HepG2 (cell line): Measurements from ENCODE around the gene NDOR1.

Experiments used
- CTCF ChIP-seq: sonication (generic); formaldehyde crosslinking; IDR thresholded peaks from 2 replicates; pipeline ENCODE4 v1.5.0; 2020; ENCODE audit warnings: mild to moderate bottlenecking, missing genetic modification reagents, moderate library complexity
- HDAC1 ChIP-seq: sonication (generic); formaldehyde crosslinking; IDR thresholded peaks from 2 replicates; pipeline ENCODE4 v1.5.1; 2020; ENCODE audit warnings: mild to moderate bottlenecking, missing genetic modification reagents
- HOXA7 ChIP-seq: sonication (generic); formaldehyde crosslinking; IDR thresholded peaks from 2 replicates; pipeline ENCODE4 v1.8.1; 2022; ENCODE audit warnings: mild to moderate bottlenecking, missing genetic modification reagents, moderate library complexity
- KDM1A ChIP-seq: IDR thresholded peaks from 2 replicates; pipeline ENCODE4 v1.6.1; 2016; ENCODE audit warnings: missing compliant biosample characterization
- SNRNP70 ChIP-seq: fragments of 200-400 bp; formaldehyde crosslinking; IDR thresholded peaks from 2 replicates; pipeline ENCODE4 v1.6.1; 2017; ENCODE audit warnings: mild to moderate bottlenecking, low read depth, low read length, moderate library complexity
- ZNF354B ChIP-seq: sonication (generic); formaldehyde crosslinking; IDR thresholded peaks from 2 replicates; pipeline ENCODE4 v1.8.0; 2022; ENCODE audit warnings: mild to moderate bottlenecking, missing genetic modification reagents

GRCh38 chr9:137220317-137221094 is 15.0 kb downstream of the NDOR1 start:
- TF ChIP-seq KDM1A (CRISPR knock-in tag) = no peak
- no peak for TF ChIP-seq SNRNP70
- TF ChIP-seq CTCF (CRISPR knock-in tag) = no peak
- no peak for TF ChIP-seq ZNF354B (CRISPR knock-in tag)
- TF ChIP-seq HDAC1 = no peak
- TF ChIP-seq HOXA7 = no peak
